K562 (cell line): Measurements from ENCODE around the gene STAMBPL1. TPM values are rescaled to one million over a fixed set of nuclear protein-coding genes. Genes with fewer than 3 reads are reported as not detected.

ENCODE experiments used
- ATAC-seq: fragments of 200-7000 bp; cut with Tn5 transposase; 3 replicates; pipeline ENCODE4 v1.9.1; 2020; ENCODE audit warnings: moderate library complexity
- BruUV-seq: library from RNA; stranded (reverse); fragments of 400-500 nt; replicated peaks from 2 replicates; lab custom pipeline; 2021; lab: Mats Ljungman, UMichigan
- CTCF ChIA-PET: fragments of 300-600 bp; formaldehyde crosslinking; extraction: SDS; loops from one replicate; lab custom pipeline; 2021; ENCODE audit warnings: low intra/inter-chr PET ratio; lab: Yijun Ruan, JAX
- POLR2A ChIA-PET: fragments of 300-600, 350-650 bp; sonication (Branson Sonifier 250); formaldehyde crosslinking; extraction: SDS; loops from one replicate; lab custom pipeline; 2021; ENCODE audit warnings: antibody characterized with exemption, inconsistent platforms; lab: Yijun Ruan, JAX
- DNase-seq, 4 experiments: peaks; one replicate each; pipeline versions ENCODE4 v3.0.0 to v3.0.0-alpha.2; 2011 to 2018; ENCODE audit warnings: low spot score in 3 of 4, mixed read lengths in 3 of 4; ENCODE audit errors: extremely low read depth in 1 of 4
- FAIRE-seq: peaks from 2 replicates; lab custom pipeline; 2011; peaks lifted over from hg19 to GRCh38; lab: Jason Lieb, UNC
- H2AFZ ChIP-seq: 2 replicates; pipeline ENCODE4 v1.6.0; 2011; ENCODE audit warnings: low read depth, low read length, control low read depth, inconsistent platforms
- H3K27ac ChIP-seq: fragments of 200-600 bp; 3 replicates; pipeline ENCODE4 v1.8.0; 2011; ENCODE audit warnings: low read depth, mild to moderate bottlenecking, control low read depth, inconsistent platforms, low read length, moderate library complexity, mixed read lengths; ENCODE audit errors: extremely low read depth
- H3K27me3 ChIP-seq, 2 experiments: fragments of 300-600 bp in 1 of 2; 2 replicates in 1 of 2; 3 replicates in 1 of 2; pipeline versions ENCODE4 v1.6.0 to v1.8.0; 2011; ENCODE audit warnings: inconsistent platforms in 2 of 2, low read length in 2 of 2, mild to moderate bottlenecking in 1 of 2, mixed read lengths in 1 of 2, moderate library complexity in 1 of 2; ENCODE audit not compliant: control insufficient read depth in 2 of 2, insufficient read depth in 2 of 2
- H3K36me3 ChIP-seq: fragments of 300-600 bp; 3 replicates; pipeline ENCODE4 v1.8.0; 2011; ENCODE audit warnings: mild to moderate bottlenecking, low read length, inconsistent platforms; ENCODE audit not compliant: control insufficient read depth, insufficient read depth
- H3K4me1 ChIP-seq, 2 experiments: fragments of 200-600 bp in 1 of 2; replicated peaks in 1 of 2; 2 replicates in 1 of 2; 3 replicates in 1 of 2; pipeline versions ENCODE4 v1.5.1 to v1.8.0; 2011; ENCODE audit warnings: inconsistent platforms in 2 of 2, low read length in 2 of 2, mild to moderate bottlenecking in 1 of 2, mixed read lengths in 1 of 2, moderate library complexity in 1 of 2; ENCODE audit not compliant: control insufficient read depth in 2 of 2, insufficient read depth in 2 of 2
- H3K4me2 ChIP-seq: 2 replicates; pipeline ENCODE4 v1.6.1; 2011; ENCODE audit warnings: low read length, control low read depth, inconsistent platforms, mixed read lengths; ENCODE audit not compliant: insufficient read depth
- H3K4me3 ChIP-seq: fragments of 200-600 bp; sonication (generic), shearing (Covaris generic); 2 replicates; pipeline ENCODE4 v1.5.1; 2016; ENCODE audit warnings: control low read depth, inconsistent platforms
- H3K79me2 ChIP-seq: fragments of 200-600 bp; 3 replicates; pipeline ENCODE4 v1.8.0; 2011; ENCODE audit warnings: low read length, inconsistent platforms; ENCODE audit not compliant: control insufficient read depth, insufficient read depth
- H3K9ac ChIP-seq, 2 experiments: 2 replicates each; pipeline versions ENCODE4 v1.6.0 to v1.6.1; 2011; ENCODE audit warnings: low read depth in 2 of 2, low read length in 2 of 2, control low read depth in 1 of 2, inconsistent platforms in 1 of 2, mild to moderate bottlenecking in 1 of 2, mixed read lengths in 1 of 2; ENCODE audit not compliant: insufficient read depth in 1 of 2
- H3K9me1 ChIP-seq: one replicate; pipeline ENCODE4 v1.6.0; 2011; ENCODE audit warnings: inconsistent platforms, mild to moderate bottlenecking, low read length, moderate library complexity; ENCODE audit not compliant: control insufficient read depth, insufficient read depth
- H3K9me3 ChIP-seq: replicated peaks from 2 replicates; pipeline ENCODE4 v1.5.1; 2011; ENCODE audit warnings: low read depth, low read length, inconsistent platforms; ENCODE audit not compliant: control insufficient read depth, insufficient read depth
- H4K20me1 ChIP-seq: replicated peaks from 2 replicates; pipeline ENCODE4 v1.6.1; 2011; ENCODE audit warnings: low read length, inconsistent platforms, mixed read lengths; ENCODE audit not compliant: control insufficient read depth, insufficient read depth
- XRCC5 ChIP-seq: fragments of 200-400 bp; formaldehyde crosslinking; IDR thresholded peaks from 2 replicates; pipeline ENCODE4 v1.6.1; 2017; ENCODE audit warnings: low read depth, mild to moderate bottlenecking, low read length
- WGBS: fragments of 100-300 bp; shearing (Covaris generic); methylation state at CpG from one replicate; pipeline ENCODE4 v1.1.6; 2016; ENCODE audit warnings: low coverage, mixed read lengths; ENCODE audit not compliant: insufficient coverage; ENCODE audit errors: missing lambda C conversion rate; 5-methylcytosine and 5-hydroxymethylcytosine counted together
- in situ Hi-C: fragments of 300-500 bp; cut with MboI; formaldehyde crosslinking; loops from 4 replicates; pipeline ENCODE4 v1.15.0; 2018; ENCODE audit warnings: inconsistent platforms, mixed read lengths
- intact Hi-C: fragments of 100-400 bp; cut with micrococcal nuclease; formaldehyde crosslinking; loops from 2 replicates; pipeline ENCODE4 v1.14.2; 2022
- polyA plus RNA-seq, 8 experiments: library from polyadenylated mRNA; depleted of rRNA in 4 of 8; stranded (reverse) in 5 of 8; unstranded in 3 of 8; fragments of >200 nt; fragmentation: Nextera tagmentation in 2 of 8; fragmentation: Illumina TruSeq in 1 of 8; extraction: Ambion mirVana in 2 of 8; extraction: Trizol in 1 of 8; gene quantifications; 2 replicates each; pipeline versions ENCODE4 v1.2.1 to v1.2.3, GENCODE V29; 2011 to 2014; ENCODE audit warnings: inconsistent platforms in 1 of 8, missing spikeins in 1 of 8
- total RNA-seq, 7 experiments: library from RNA; depleted of rRNA in 6 of 7; stranded (reverse); fragments of >200 nt in 6 of 7; fragmentation: Illumina TruSeq in 2 of 7; extraction: Trizol in 2 of 7; gene quantifications; 2 replicates each; pipeline versions ENCODE4 v1.2.1 to v1.2.3, GENCODE V29; 2011 to 2021; ENCODE audit warnings: low replicate concordance in 1 of 7
- TF ChIP-seq, protein P1 (sequence below), 2 experiments: fragments of 450-650 bp; IDR thresholded peaks; 2 replicates each; pipeline ENCODE4 v1.6.1; 2018; ENCODE audit warnings: mild to moderate bottlenecking in 2 of 2, low read depth in 1 of 2; ENCODE audit not compliant: partially characterized antibody in 2 of 2

The STAMBPL1 gene
- total and polyA plus RNA-seq, 9 of the 15 experiments (the other 6 are each of a cell fraction or from before 2014, with no cell fraction given) = 0.09 TPM; not detected in 8

DNA sequence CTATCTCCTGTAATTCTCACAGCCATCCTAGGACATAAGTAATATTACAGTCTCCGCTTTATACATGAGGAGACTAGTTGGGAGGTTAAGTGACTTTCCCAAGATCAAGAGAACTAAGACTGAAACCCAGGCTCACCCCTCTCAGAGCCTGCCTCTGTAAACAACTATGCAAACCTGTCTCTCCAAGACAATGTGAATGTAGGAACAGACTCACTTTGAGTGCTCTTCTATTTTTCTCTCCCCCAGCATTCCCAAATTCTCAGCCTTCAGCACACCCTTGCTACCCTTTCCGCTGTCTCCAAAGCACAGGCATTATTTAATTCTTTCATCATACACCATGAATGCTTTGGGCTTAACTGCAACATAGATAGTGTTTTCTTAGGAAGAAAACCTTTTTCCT lies 58.9 kb downstream of the STAMBPL1 start:
- 13% methylated on average over 2 of the region's 2 CpGs for WGBS
- Histone ChIP-seq H3K9me1 (no peaks in the 10 kb centered on the region), H3K4me1 (no peaks in the 10 kb centered on the region), H3K36me3 (no peaks in the 10 kb centered on the region), H3K9me3 (no peaks in the 10 kb centered on the region), H3K79me2 (no peaks in the 10 kb centered on the region), H3K4me3 (no peak overlapping the region), H3K27me3 (no peaks in the 10 kb centered on the region), H3K9ac (no peak overlapping the region), H2AFZ (no peak overlapping the region), H4K20me1 (no peaks in the 10 kb centered on the region), H3K4me2 (no peak overlapping the region), H3K27ac (no peak overlapping the region)
- ChIA-PET CTCF (no interaction called here), POLR2A (no interaction called here)
- no TSS peak for BruUV-seq
- TF ChIP-seq, protein P1, sequence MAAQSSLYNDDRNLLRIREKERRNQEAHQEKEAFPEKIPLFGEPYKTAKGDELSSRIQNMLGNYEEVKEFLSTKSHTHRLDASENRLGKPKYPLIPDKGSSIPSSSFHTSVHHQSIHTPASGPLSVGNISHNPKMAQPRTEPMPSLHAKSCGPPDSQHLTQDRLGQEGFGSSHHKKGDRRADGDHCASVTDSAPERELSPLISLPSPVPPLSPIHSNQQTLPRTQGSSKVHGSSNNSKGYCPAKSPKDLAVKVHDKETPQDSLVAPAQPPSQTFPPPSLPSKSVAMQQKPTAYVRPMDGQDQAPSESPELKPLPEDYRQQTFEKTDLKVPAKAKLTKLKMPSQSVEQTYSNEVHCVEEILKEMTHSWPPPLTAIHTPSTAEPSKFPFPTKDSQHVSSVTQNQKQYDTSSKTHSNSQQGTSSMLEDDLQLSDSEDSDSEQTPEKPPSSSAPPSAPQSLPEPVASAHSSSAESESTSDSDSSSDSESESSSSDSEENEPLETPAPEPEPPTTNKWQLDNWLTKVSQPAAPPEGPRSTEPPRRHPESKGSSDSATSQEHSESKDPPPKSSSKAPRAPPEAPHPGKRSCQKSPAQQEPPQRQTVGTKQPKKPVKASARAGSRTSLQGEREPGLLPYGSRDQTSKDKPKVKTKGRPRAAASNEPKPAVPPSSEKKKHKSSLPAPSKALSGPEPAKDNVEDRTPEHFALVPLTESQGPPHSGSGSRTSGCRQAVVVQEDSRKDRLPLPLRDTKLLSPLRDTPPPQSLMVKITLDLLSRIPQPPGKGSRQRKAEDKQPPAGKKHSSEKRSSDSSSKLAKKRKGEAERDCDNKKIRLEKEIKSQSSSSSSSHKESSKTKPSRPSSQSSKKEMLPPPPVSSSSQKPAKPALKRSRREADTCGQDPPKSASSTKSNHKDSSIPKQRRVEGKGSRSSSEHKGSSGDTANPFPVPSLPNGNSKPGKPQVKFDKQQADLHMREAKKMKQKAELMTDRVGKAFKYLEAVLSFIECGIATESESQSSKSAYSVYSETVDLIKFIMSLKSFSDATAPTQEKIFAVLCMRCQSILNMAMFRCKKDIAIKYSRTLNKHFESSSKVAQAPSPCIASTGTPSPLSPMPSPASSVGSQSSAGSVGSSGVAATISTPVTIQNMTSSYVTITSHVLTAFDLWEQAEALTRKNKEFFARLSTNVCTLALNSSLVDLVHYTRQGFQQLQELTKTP (IDR thresholded peaks at IDR 0.05; ENCODE audit: low read depth in 1 of 2, partially characterized antibody in 2 of 2) = no peak
- TF ChIP-seq XRCC5 = no peak
- DNase-seq = no peak
- in situ Hi-C loops (no loop called here), intact Hi-C loops (no loop called here)
- FAIRE-seq = no peak
- no peak for ATAC-seq
